H1 (cell line): Measurements from ENCODE around the gene PINK1. TPM values are rescaled to one million over a fixed set of nuclear protein-coding genes. Genes with fewer than 3 reads are reported as not detected.

Experiments
- CTCF ChIA-PET: fragments of 300-600 bp; sonication (Branson Sonifier 250); formaldehyde crosslinking; loops from one replicate; lab custom pipeline; 2021; ENCODE audit not compliant: partially characterized antibody; lab: Charles Lee
- POLR2A ChIA-PET: fragments of 300-600 bp; sonication (Branson Sonifier 250); formaldehyde crosslinking; loops from one replicate; lab custom pipeline; 2021; ENCODE audit warnings: inconsistent platforms; ENCODE audit not compliant: partially characterized antibody; lab: Charles Lee
- DNase-seq, 2 experiments: peaks; one replicate each; pipeline versions ENCODE4 v3.0.0 to v3.0.0-alpha.2; 2010 to 2022; ENCODE audit warnings: low spot score in 2 of 2, low read depth in 1 of 2, mixed read lengths in 1 of 2
- FAIRE-seq: peaks from 2 replicates; lab custom pipeline; 2011; peaks lifted over from hg19 to GRCh38; lab: Jason Lieb, UNC
- H2AFZ ChIP-seq: 2 replicates; pipeline ENCODE4 v1.8.1; 2012; ENCODE audit warnings: low read length, inconsistent platforms
- H2AK5ac ChIP-seq: 2 replicates; pipeline ENCODE4 v1.6.1; 2013; ENCODE audit warnings: low read depth, low read length
- H2BK120ac ChIP-seq: replicated peaks from 2 replicates; pipeline ENCODE3; 2013; ENCODE audit warnings: low read depth, low read length, inconsistent platforms
- H2BK12ac ChIP-seq: 2 replicates; pipeline ENCODE4 v1.6.1; 2013; ENCODE audit warnings: low read depth, low read length
- H2BK15ac ChIP-seq: 2 replicates; pipeline ENCODE4 v1.6.1; 2013; ENCODE audit warnings: low read length
- H2BK20ac ChIP-seq: 2 replicates; pipeline ENCODE4 v1.6.1; 2013; ENCODE audit warnings: low read length
- H2BK5ac ChIP-seq: 2 replicates; pipeline ENCODE4 v1.6.1; 2013; ENCODE audit warnings: low read depth, low read length
- H3K14ac ChIP-seq: 2 replicates; pipeline ENCODE4 v1.6.1; 2013; ENCODE audit warnings: inconsistent platforms; ENCODE audit not compliant: insufficient read length
- H3K18ac ChIP-seq: 2 replicates; pipeline ENCODE4 v1.6.1; 2013; ENCODE audit warnings: low read length; ENCODE audit errors: extremely low read depth
- H3K23ac ChIP-seq: 2 replicates; pipeline ENCODE4 v1.6.1; 2013; ENCODE audit warnings: inconsistent platforms; ENCODE audit not compliant: insufficient read length
- H3K23me2 ChIP-seq: 2 replicates; pipeline ENCODE4 v1.6.1; 2013; ENCODE audit warnings: low read depth, low read length
- H3K27ac ChIP-seq: 2 replicates; pipeline ENCODE4 v1.6.1; 2011; ENCODE audit warnings: low read depth, low read length, inconsistent platforms
- H3K27me3 ChIP-seq, 4 experiments: replicated peaks in 1 of 4; 1 replicate in 1 of 4; 2 replicates in 3 of 4; pipeline versions ENCODE4 v1.6.1 to v1.8.1; 2011 to 2013; ENCODE audit warnings: low read length in 3 of 4, mild to moderate bottlenecking in 3 of 4, inconsistent platforms in 2 of 4, mixed read lengths in 2 of 4, moderate library complexity in 1 of 4; ENCODE audit not compliant: control insufficient read depth in 3 of 4, insufficient read depth in 3 of 4; ENCODE audit errors: extremely low read depth in 1 of 4
- H3K36me3 ChIP-seq, 4 experiments: 2 replicates each; pipeline versions ENCODE4 v1.6.1 to v1.8.1; 2011 to 2013; ENCODE audit warnings: mild to moderate bottlenecking in 4 of 4, low read length in 3 of 4, moderate library complexity in 2 of 4, control low read depth in 1 of 4, inconsistent platforms in 1 of 4; ENCODE audit not compliant: insufficient read depth in 4 of 4, control insufficient read depth in 2 of 4
- H3K4ac ChIP-seq: replicated peaks from 2 replicates; pipeline ENCODE3; 2013; ENCODE audit warnings: low read length, low read depth, mixed read lengths, inconsistent platforms; ENCODE audit not compliant: insufficient read length
- H3K4me1 ChIP-seq, 4 experiments: replicated peaks in 1 of 4; 1 replicate in 1 of 4; 2 replicates in 3 of 4; pipeline versions ENCODE4 v1.6.1 to v1.8.1; 2011 to 2013; ENCODE audit warnings: low read length in 3 of 4, inconsistent platforms in 2 of 4, mixed read lengths in 1 of 4; ENCODE audit not compliant: insufficient read depth in 4 of 4, control insufficient read depth in 3 of 4
- H3K4me2 ChIP-seq, 2 experiments: 2 replicates each; pipeline versions ENCODE4 v1.6.1 to v1.8.1; 2011 to 2013; ENCODE audit warnings: low read depth in 2 of 2, low read length in 2 of 2, control low read depth in 1 of 2, inconsistent platforms in 1 of 2, mild to moderate bottlenecking in 1 of 2; ENCODE audit not compliant: insufficient read depth in 1 of 2
- H3K4me3 ChIP-seq, 4 experiments: fragments of 200-600, 300-600 bp in 1 of 4; sonication (generic), shearing (Covaris generic), sonication (Bioruptor Twin) in 1 of 4; 2 replicates each; pipeline versions ENCODE4 v1.5.1 to v1.8.1; 2011 to 2016; ENCODE audit warnings: low read length in 4 of 4, low read depth in 3 of 4, control low read depth in 2 of 4, inconsistent platforms in 2 of 4, mild to moderate bottlenecking in 2 of 4, mixed read lengths in 1 of 4, moderate library complexity in 1 of 4; ENCODE audit not compliant: insufficient read depth in 2 of 4; ENCODE audit errors: extremely low read depth in 1 of 4
- H3K56ac ChIP-seq: replicated peaks from 2 replicates; pipeline ENCODE3; 2013; ENCODE audit warnings: low read depth, mild to moderate bottlenecking, mixed read lengths, low read length, inconsistent platforms; ENCODE audit not compliant: insufficient read length
- H3K79me1 ChIP-seq: 2 replicates; pipeline ENCODE4 v1.6.1; 2013; ENCODE audit warnings: low read depth, low read length, control low read depth
- H3K79me2 ChIP-seq, 2 experiments: 2 replicates each; pipeline versions ENCODE4 v1.6.1 to v1.8.1; 2012 to 2013; ENCODE audit warnings: low read length in 2 of 2, mild to moderate bottlenecking in 2 of 2, inconsistent platforms in 1 of 2; ENCODE audit not compliant: insufficient read depth in 2 of 2, control insufficient read depth in 1 of 2
- H3K9ac ChIP-seq, 4 experiments: replicated peaks in 1 of 4; 1 replicate in 1 of 4; 2 replicates in 3 of 4; pipeline versions ENCODE4 v1.6.1 to v1.8.1; 2011 to 2013; ENCODE audit warnings: low read depth in 3 of 4, low read length in 3 of 4, control low read depth in 2 of 4, mild to moderate bottlenecking in 2 of 4, moderate library complexity in 2 of 4, inconsistent platforms in 1 of 4; ENCODE audit errors: extremely low read depth in 1 of 4
- H3K9me3 ChIP-seq, 2 experiments: 2 replicates each; pipeline versions ENCODE4 v1.6.1 to v1.8.1; 2012 to 2013; ENCODE audit warnings: mild to moderate bottlenecking in 2 of 2, moderate library complexity in 2 of 2, control low read depth in 1 of 2, inconsistent platforms in 1 of 2, low read depth in 1 of 2, low read length in 1 of 2, mixed read lengths in 1 of 2; ENCODE audit not compliant: insufficient read depth in 2 of 2
- H4K20me1 ChIP-seq, 2 experiments: replicated peaks in 1 of 2; 2 replicates each; pipeline versions ENCODE3 to v1.8.1; 2011 to 2013; ENCODE audit warnings: inconsistent platforms in 2 of 2, low read length in 2 of 2, mild to moderate bottlenecking in 1 of 2; ENCODE audit not compliant: insufficient read depth in 2 of 2, control insufficient read depth in 1 of 2
- H4K5ac ChIP-seq: 2 replicates; pipeline ENCODE4 v1.6.1; 2013; ENCODE audit warnings: low read length, low read depth, mixed read lengths, inconsistent platforms; ENCODE audit not compliant: insufficient read length
- H4K8ac ChIP-seq: 2 replicates; pipeline ENCODE4 v1.8.0; 2013; ENCODE audit warnings: mild to moderate bottlenecking, moderate library complexity, low read length, inconsistent platforms; ENCODE audit not compliant: insufficient read depth; ENCODE audit errors: extremely low read depth
- H4K91ac ChIP-seq: replicated peaks from 2 replicates; pipeline ENCODE3; 2013; ENCODE audit warnings: low read length, mixed read lengths, inconsistent platforms; ENCODE audit not compliant: insufficient read length
- CHD1 ChIP-seq: IDR thresholded peaks from 2 replicates; pipeline ENCODE4 v1.6.1; 2012; ENCODE audit warnings: low read depth, low read length, improper control_type of control experiment
- CHD2 ChIP-seq: IDR thresholded peaks from 2 replicates; pipeline ENCODE4 v1.6.1; 2012; ENCODE audit warnings: low read length, improper control_type of control experiment
- CTBP2 ChIP-seq: IDR thresholded peaks from 2 replicates; pipeline ENCODE4 v1.7.0; 2011; ENCODE audit warnings: borderline replicate concordance, mild to moderate bottlenecking, moderate library complexity, mixed read lengths, low read length; ENCODE audit not compliant: insufficient read depth, insufficient read length
- GTF2F1 ChIP-seq: IDR thresholded peaks from 2 replicates; pipeline ENCODE4 v1.6.1; 2012; ENCODE audit warnings: low read depth, low read length, improper control_type of control experiment, borderline replicate concordance
- JUND ChIP-seq: IDR thresholded peaks from 2 replicates; pipeline ENCODE4 v1.6.1; 2011; ENCODE audit warnings: mild to moderate bottlenecking, improper control_type of control experiment, low read length
- KDM5A ChIP-seq: fragments of 200-600 bp; IDR thresholded peaks from 2 replicates; pipeline ENCODE4 v1.7.1; 2012; ENCODE audit warnings: mild to moderate bottlenecking, low read length, inconsistent platforms, mixed read lengths
- MAFK ChIP-seq: IDR thresholded peaks from 2 replicates; pipeline ENCODE4 v1.6.1; 2012; ENCODE audit warnings: low read depth, mild to moderate bottlenecking, improper control_type of control experiment, low read length
- POLR2AphosphoS5 ChIP-seq: IDR thresholded peaks from 2 replicates; pipeline ENCODE4 v1.6.1; 2011; ENCODE audit warnings: low read depth, low read length
- RAD21 ChIP-seq, 2 experiments: IDR thresholded peaks in 1 of 2; conservative IDR thresholded peaks in 1 of 2; 2 replicates each; pipeline ENCODE4 v1.6.1; 2011; ENCODE audit warnings: low read depth in 2 of 2, low read length in 2 of 2, improper control_type of control experiment in 1 of 2, inconsistent platforms in 1 of 2, mild to moderate bottlenecking in 1 of 2, moderate library complexity in 1 of 2
- RNF2 ChIP-seq: fragments of 200-900, 300-1000 bp; sonication (generic); IDR thresholded peaks from 2 replicates; pipeline ENCODE4 v1.7.1; 2016; ENCODE audit warnings: borderline replicate concordance, low read depth, mild to moderate bottlenecking, antibody characterized with exemption, low read length; ENCODE audit not compliant: poor library complexity, severe bottlenecking; ENCODE audit errors: missing control alignments
- SRF ChIP-seq: IDR thresholded peaks from 2 replicates; pipeline ENCODE4 v1.6.1; 2011; ENCODE audit warnings: mild to moderate bottlenecking, low read depth, low read length, moderate library complexity
- WGBS, 2 experiments: shearing (Covaris generic) in 1 of 2; methylation state at CpG; one replicate each; pipeline versions ENCODE4 v1.1.6 to v1.1.7; 2013 to 2015; ENCODE audit warnings: low lambda C conversion rate in 2 of 2, mixed read lengths in 2 of 2, inconsistent platforms in 1 of 2, low coverage in 1 of 2, missing lambda C conversion rate in 1 of 2; ENCODE audit not compliant: insufficient replicate concordance in 2 of 2, insufficient coverage in 1 of 2, insufficient read length in 1 of 2; ENCODE audit errors: extremely low coverage in 1 of 2, missing lambda C conversion rate in 1 of 2; 5-methylcytosine and 5-hydroxymethylcytosine counted together
- polyA plus RNA-seq, 7 experiments: library from polyadenylated mRNA; depleted of rRNA in 3 of 7; stranded (reverse) in 5 of 7; unstranded in 2 of 7; fragments of >200 nt in 5 of 7; fragments of 200-250 nt in 2 of 7; gene quantifications; 1 replicate in 5 of 7; 2 replicates in 1 of 7; 4 replicates in 1 of 7; pipeline versions ENCODE4 v1.2.1 to v1.2.3, GENCODE V29; 2011 to 2013; ENCODE audit warnings: missing spikeins in 2 of 7, mixed read lengths in 2 of 7
- total RNA-seq: library from RNA; stranded (reverse); fragmentation: NEBNext Ultra II Directional; extraction: Animal tissue kit (Norgen Biotek cat#: 25700); gene quantifications from 2 replicates; pipeline ENCODE4 v1.2.1, GENCODE V29; 2021
- TF ChIP-seq, protein P1 (sequence below): IDR thresholded peaks from 2 replicates; pipeline ENCODE4 v1.6.1; 2012; ENCODE audit warnings: low read length, inconsistent platforms

Gene PINK1
- total and polyA plus RNA-seq, 2 of the 8 experiments (the other 6 are each of a cell fraction or from before 2014, with no cell fraction given) = 16.1 to 19.3 TPM

DNA sequence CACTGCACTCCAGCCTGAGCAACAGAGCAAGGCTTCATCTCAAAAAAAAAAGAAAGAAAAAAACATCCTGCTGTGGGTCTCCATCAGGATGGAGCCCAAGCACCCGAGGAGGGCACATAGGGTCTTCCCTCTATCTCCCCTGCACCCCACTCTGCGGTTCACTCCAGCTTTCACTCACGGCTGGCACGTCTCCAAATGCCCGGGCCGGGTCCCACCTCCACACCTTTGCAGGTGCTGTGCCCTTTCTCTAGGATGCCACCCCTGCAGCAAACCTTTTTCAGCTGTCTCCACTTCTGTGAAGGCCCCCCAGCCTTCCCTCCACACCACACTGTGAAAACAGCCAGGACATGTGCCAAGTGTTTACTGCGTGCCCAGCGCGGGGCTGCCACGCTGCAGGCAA, 50.4 kb downstream of the PINK1 start:
- H2BK12ac ChIP-seq = no peak overlapping the region
- no peak overlapping the region for H3K9ac ChIP-seq
- H2AK5ac ChIP-seq = no peak overlapping the region
- H3K56ac ChIP-seq = no peak overlapping the region
- no peak overlapping the region for H2BK5ac ChIP-seq
- H3K18ac ChIP-seq = no peak overlapping the region
- H2AFZ ChIP-seq = no peak overlapping the region
- no peaks in the 10 kb centered on the region for H3K23me2 ChIP-seq
- no peak overlapping the region for H3K4ac ChIP-seq
- no peak overlapping the region for H2BK15ac ChIP-seq
- H4K91ac ChIP-seq = no peak overlapping the region
- no peak overlapping the region for H2BK120ac ChIP-seq
- H3K27ac ChIP-seq = no peak overlapping the region
- H4K20me1 ChIP-seq = peaks cover 0 to 2% of the 10 kb centered on the region in 2 experiments
- ChIA-PET CTCF (interaction anchor here (0.7 to 2.2 kb wide), 3 partner anchors 10 to 13 kb away, joined by 3 to 6 read pairs (median 4); no protein-coding TSS in a partner anchor), POLR2A (interaction anchor here (2.2 kb wide), 1 partner anchor 10 kb away, joined by 9 read pairs; no protein-coding TSS in a partner anchor)
- DNase-seq = no peak
- no peaks in the 10 kb centered on the region for H3K9me3 ChIP-seq
- H3K23ac ChIP-seq = no peak overlapping the region
- H2BK20ac ChIP-seq = no peak overlapping the region
- no peak overlapping the region for H3K4me2 ChIP-seq
- H4K5ac ChIP-seq = no peak overlapping the region
- no peaks in the 10 kb centered on the region; a peak in 1 of 7 replicates for H3K27me3 ChIP-seq
- H3K4me1 ChIP-seq = no peaks in the 10 kb centered on the region; a peak in 1 of 7 replicates
- no peak for FAIRE-seq
- peaks cover 0 to 4% (median 0%) of the 10 kb centered on the region in 4 experiments; a peak in 1 of 8 replicates for H3K36me3 ChIP-seq
- no peaks in the 10 kb centered on the region for H3K79me2 ChIP-seq
- WGBS, 2 experiments = 93% methylated on average over 10 of the region's 10 CpGs; no CpG with 5 or more reads in 1 of the 2 experiments
- H3K79me1 ChIP-seq = no peaks in the 10 kb centered on the region
- H3K14ac ChIP-seq = no peak overlapping the region
- H3K4me3 ChIP-seq = no peak overlapping the region
- no peak overlapping the region; the same call in 1 of the 2 replicates for H4K8ac ChIP-seq
- TF ChIP-seq CHD1 = no peak
- TF ChIP-seq, protein P1, sequence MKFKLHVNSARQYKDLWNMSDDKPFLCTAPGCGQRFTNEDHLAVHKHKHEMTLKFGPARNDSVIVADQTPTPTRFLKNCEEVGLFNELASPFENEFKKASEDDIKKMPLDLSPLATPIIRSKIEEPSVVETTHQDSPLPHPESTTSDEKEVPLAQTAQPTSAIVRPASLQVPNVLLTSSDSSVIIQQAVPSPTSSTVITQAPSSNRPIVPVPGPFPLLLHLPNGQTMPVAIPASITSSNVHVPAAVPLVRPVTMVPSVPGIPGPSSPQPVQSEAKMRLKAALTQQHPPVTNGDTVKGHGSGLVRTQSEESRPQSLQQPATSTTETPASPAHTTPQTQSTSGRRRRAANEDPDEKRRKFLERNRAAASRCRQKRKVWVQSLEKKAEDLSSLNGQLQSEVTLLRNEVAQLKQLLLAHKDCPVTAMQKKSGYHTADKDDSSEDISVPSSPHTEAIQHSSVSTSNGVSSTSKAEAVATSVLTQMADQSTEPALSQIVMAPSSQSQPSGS = no peak
- TF ChIP-seq JUND = no peak
- TF ChIP-seq GTF2F1 = no peak
- no peak for TF ChIP-seq CTBP2
- no peak for TF ChIP-seq MAFK
- no peak for TF ChIP-seq SRF
- TF ChIP-seq POLR2AphosphoS5 = no peak
- TF ChIP-seq RAD21 (IDR thresholded peaks at IDR 0.05 in 1 of 2, conservative IDR thresholded peaks at IDR 0.05 in 1 of 2; ENCODE audit: low read depth in 2 of 2, low read length in 2 of 2) = no peak
- TF ChIP-seq KDM5A = no peak
- no peak for TF ChIP-seq RNF2
- no peak for TF ChIP-seq CHD2
